Lower leg skin (tissue), 3 donors: ENCODE data around the gene ZNF674.

Source experiments
- CTCF ChIP-seq, 3 donors: fragments of 450-650 bp; IDR thresholded peaks; one replicate each; pipeline ENCODE4 v1.5.1; 2016; ENCODE audit warnings: antibody characterized with exemption in 3 of 3, mild to moderate bottlenecking in 3 of 3, moderate library complexity in 2 of 3
- POLR2A ChIP-seq, 2 donors: fragments of 450-650 bp; IDR thresholded peaks; one replicate each; pipeline ENCODE4 v1.6.1; 2016 to 2017; ENCODE audit warnings: antibody characterized with exemption in 2 of 2, mild to moderate bottlenecking in 1 of 2, moderate library complexity in 1 of 2

- no peak for TF ChIP-seq CTCF (IDR thresholded peaks at IDR 0.05)
- TF ChIP-seq POLR2A (IDR thresholded peaks at IDR 0.05), result no peak
Observed at GRCh38 chrX:46582325-46582724, 37.1 kb upstream of the ZNF674 start.
